Neuronal stem cell (in vitro differentiated cells): Measurements from ENCODE around the gene IGSF21.
"Not testable (repeated sequence)": the region's sequence is repeated elsewhere in the genome, so short reads cannot be mapped to it uniquely, and the experiment has no call there.

Experiments
- DNase-seq: peaks from one replicate; pipeline ENCODE4 v3.0.0-alpha.2; 2013; ENCODE audit warnings: low spot score
- H2AFZ ChIP-seq: one replicate; pipeline ENCODE4 v1.6.1; 2013; ENCODE audit warnings: mild to moderate bottlenecking, low read length, inconsistent platforms
- H2AK5ac ChIP-seq: 2 replicates; pipeline ENCODE4 v1.6.1; 2013; ENCODE audit warnings: low read depth, mild to moderate bottlenecking, inconsistent platforms, low read length, moderate library complexity, mixed read lengths
- H2BK120ac ChIP-seq: 2 replicates; pipeline ENCODE4 v1.6.1; 2013; ENCODE audit warnings: low read depth, mild to moderate bottlenecking, inconsistent platforms, low read length, moderate library complexity, mixed read lengths
- H2BK12ac ChIP-seq: one replicate; pipeline ENCODE4 v1.6.1; 2013; ENCODE audit warnings: low read length, inconsistent platforms
- H2BK15ac ChIP-seq: 2 replicates; pipeline ENCODE4 v1.6.1; 2013; ENCODE audit warnings: mild to moderate bottlenecking, low read length, inconsistent platforms, mixed read lengths
- H2BK5ac ChIP-seq: one replicate; pipeline ENCODE4 v1.6.1; 2013; ENCODE audit warnings: inconsistent platforms, mild to moderate bottlenecking, low read length, moderate library complexity
- H3K14ac ChIP-seq: one replicate; pipeline ENCODE4 v1.6.1; 2013; ENCODE audit warnings: low read length, inconsistent platforms
- H3K18ac ChIP-seq: 2 replicates; pipeline ENCODE4 v1.6.1; 2013; ENCODE audit warnings: low read length, inconsistent platforms
- H3K23ac ChIP-seq: 2 replicates; pipeline ENCODE4 v1.6.1; 2013; ENCODE audit warnings: low read depth, mild to moderate bottlenecking, mixed read lengths, low read length, inconsistent platforms; ENCODE audit not compliant: poor library complexity
- H3K27ac ChIP-seq: replicated peaks from 3 replicates; pipeline ENCODE4 v1.5.1; 2013; ENCODE audit warnings: low read length, inconsistent platforms
- H3K27me3 ChIP-seq, 3 experiments: 2 replicates each; pipeline ENCODE4 v1.6.1; 2013; ENCODE audit warnings: low read length in 3 of 3, mild to moderate bottlenecking in 2 of 3, inconsistent platforms in 1 of 3, low read depth in 1 of 3, mixed read lengths in 1 of 3, moderate library complexity in 1 of 3; ENCODE audit not compliant: control insufficient read depth in 3 of 3, insufficient read depth in 3 of 3
- H3K36me3 ChIP-seq, 2 donors: replicated peaks in 1 of 2; 2 replicates each; pipeline ENCODE4 v1.6.1; 2013; ENCODE audit warnings: low read length in 2 of 2; ENCODE audit not compliant: control insufficient read depth in 2 of 2, insufficient read depth in 2 of 2
- H3K4ac ChIP-seq: 2 replicates; pipeline ENCODE4 v1.6.1; 2013; ENCODE audit warnings: inconsistent platforms, mild to moderate bottlenecking, low read length, moderate library complexity
- H3K4me1 ChIP-seq, 2 donors: 1 replicate in 1 of 2; 2 replicates in 1 of 2; pipeline ENCODE4 v1.6.1; 2013; ENCODE audit warnings: low read length in 2 of 2, low read depth in 1 of 2; ENCODE audit not compliant: control insufficient read depth in 2 of 2, insufficient read depth in 1 of 2
- H3K4me2 ChIP-seq: one replicate; pipeline ENCODE4 v1.6.1; 2013; ENCODE audit warnings: mild to moderate bottlenecking, low read length, inconsistent platforms; ENCODE audit not compliant: insufficient read depth, poor library complexity, severe bottlenecking
- H3K4me3 ChIP-seq, 2 donors: 2 replicates each; pipeline ENCODE4 v1.5.1; 2013; ENCODE audit warnings: low read length in 2 of 2, mild to moderate bottlenecking in 2 of 2, inconsistent platforms in 1 of 2, moderate library complexity in 1 of 2
- H3K79me1 ChIP-seq: one replicate; pipeline ENCODE4 v1.6.1; 2013; ENCODE audit warnings: low read depth, mild to moderate bottlenecking, inconsistent platforms, low read length, moderate library complexity
- H3K9ac ChIP-seq: one replicate; pipeline ENCODE4 v1.6.1; 2013; ENCODE audit warnings: mild to moderate bottlenecking, low read depth, low read length, inconsistent platforms; ENCODE audit not compliant: poor library complexity
- H3K9me3 ChIP-seq, 2 donors: replicated peaks in 1 of 2; 2 replicates each; pipeline versions ENCODE3 to v1.6.1; 2013; ENCODE audit warnings: low read length in 2 of 2, mild to moderate bottlenecking in 2 of 2, inconsistent platforms in 1 of 2, low read depth in 1 of 2, mixed read lengths in 1 of 2, moderate library complexity in 1 of 2; ENCODE audit not compliant: control insufficient read depth in 2 of 2, insufficient read depth in 1 of 2
- H4K8ac ChIP-seq: one replicate; pipeline ENCODE4 v1.6.1; 2013; ENCODE audit warnings: low read depth, mild to moderate bottlenecking, inconsistent platforms, low read length, moderate library complexity
- H4K91ac ChIP-seq: one replicate; pipeline ENCODE4 v1.6.1; 2013; ENCODE audit warnings: low read length, low read depth, mild to moderate bottlenecking, inconsistent platforms; ENCODE audit not compliant: poor library complexity
- WGBS, 2 donors: extraction: QIAGEN DNeasy Blood & Tissue Kit; methylation state at CpG; one replicate each; pipeline ENCODE4 v1.1.7; 2013; ENCODE audit warnings: missing lambda C conversion rate in 2 of 2, mixed read lengths in 1 of 2; ENCODE audit not compliant: insufficient read length in 2 of 2, insufficient replicate concordance in 1 of 2; ENCODE audit errors: extremely low coverage in 2 of 2; 5-methylcytosine and 5-hydroxymethylcytosine counted together

Gene IGSF21

GRCh38 chr1:18414321-18414720, 306.7 kb downstream of the IGSF21 start:
- H3K23ac ChIP-seq = no peak overlapping the region
- H3K79me1 ChIP-seq = no peaks in the 10 kb centered on the region
- H3K14ac ChIP-seq = no peak overlapping the region
- no peak overlapping the region for H2BK5ac ChIP-seq
- no peak overlapping the region for H3K27ac ChIP-seq
- no peak for DNase-seq
- no peaks in the 10 kb centered on the region for H3K36me3 ChIP-seq
- H2BK15ac ChIP-seq = no peak overlapping the region
- no peak overlapping the region for H3K4me3 ChIP-seq
- peaks cover 0 to 4% of the 10 kb centered on the region in 2 donors for H3K4me1 ChIP-seq
- H3K4me2 ChIP-seq = no peak overlapping the region
- H3K9me3 ChIP-seq = peaks cover 0 to 11% of the 10 kb centered on the region in 2 donors
- H3K4ac ChIP-seq = no peak overlapping the region
- H2AFZ ChIP-seq = no peak overlapping the region
- no peak overlapping the region for H3K18ac ChIP-seq
- H3K9ac ChIP-seq = no peak overlapping the region
- H2AK5ac ChIP-seq = no peak overlapping the region
- H2BK12ac ChIP-seq = no peak overlapping the region
- no CpG with 5 or more reads among the region's 5 CpGs for WGBS, 2 donors
- H3K27me3 ChIP-seq = no peaks in the 10 kb centered on the region
- no peak overlapping the region for H2BK120ac ChIP-seq
- H4K91ac ChIP-seq = no peak overlapping the region
- H4K8ac ChIP-seq = no peak overlapping the region

- Histone ChIP-seq H4K91ac (no peak overlapping the region), H3K27me3 (no peaks in the 10 kb centered on the region), H3K23ac (no peak overlapping the region), H3K27ac (no peak overlapping the region), H2BK120ac (no peak overlapping the region), H3K79me1 (no peaks in the 10 kb centered on the region), H2AFZ (no peak overlapping the region), H3K4me3 (no peak overlapping the region), H2AK5ac (no peak overlapping the region), H3K9me3 (peaks cover 0 to 11% of the 10 kb centered on the region in 2 donors), H2BK15ac (no peak overlapping the region), H2BK12ac (no peak overlapping the region), H4K8ac (no peak overlapping the region), H3K14ac (no peak overlapping the region), H3K4me2 (no peak overlapping the region), H2BK5ac (no peak overlapping the region), H3K36me3 (no peaks in the 10 kb centered on the region), H3K9ac (no peak overlapping the region), H3K18ac (no peak overlapping the region), H3K4ac (no peak overlapping the region), H3K4me1 (peaks cover 0 to 6% of the 10 kb centered on the region in 2 donors)
- DNase-seq = no peak
- WGBS, 2 donors = no CpG with 5 or more reads among the region's 2 CpGs
Observed at GRCh38 chr1:18414872-18415447, 307.4 kb downstream of the IGSF21 start.

DNA sequence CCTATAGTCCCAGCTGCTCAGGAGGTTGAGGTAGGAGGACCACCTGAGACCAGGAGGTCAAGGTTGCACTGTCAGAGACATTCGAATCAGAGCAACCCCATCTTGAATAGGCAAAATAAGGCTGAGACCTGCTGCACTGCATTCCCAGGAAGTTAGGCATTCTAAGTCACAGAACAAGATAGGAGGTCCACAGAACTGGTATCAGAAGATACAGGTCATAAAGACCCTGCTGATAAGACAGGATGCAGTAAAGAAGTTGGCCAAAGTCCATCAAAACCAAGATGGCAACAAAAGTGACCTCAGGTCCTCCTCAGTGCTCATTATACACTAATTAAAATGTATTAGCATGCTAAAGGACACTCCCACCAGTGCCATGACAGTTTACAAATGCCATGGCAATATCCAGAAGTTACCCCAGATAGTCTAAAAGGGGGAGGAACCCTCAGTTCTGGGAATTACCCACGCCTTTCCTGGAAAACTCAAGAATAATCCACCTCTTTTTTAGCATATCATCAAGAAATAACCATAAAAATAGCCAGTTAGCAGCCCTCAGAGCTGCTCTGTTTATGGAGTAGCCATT, 307.9 kb downstream of the IGSF21 start:
- no peak overlapping the region for H3K23ac ChIP-seq
- no peak overlapping the region for H2BK15ac ChIP-seq
- H3K27me3 ChIP-seq = no peaks in the 10 kb centered on the region
- H3K9ac ChIP-seq = no peak overlapping the region
- no peak overlapping the region for H3K18ac ChIP-seq
- no peak overlapping the region for H2AFZ ChIP-seq
- no peak overlapping the region for H3K4me2 ChIP-seq
- H2BK5ac ChIP-seq = no peak overlapping the region
- no CpG with 5 or more reads among the region's 2 CpGs for WGBS, 2 donors
- peaks cover 0 to 6% of the 10 kb centered on the region in 2 donors for H3K4me1 ChIP-seq
- no peaks in the 10 kb centered on the region for H3K79me1 ChIP-seq
- no peak overlapping the region for H3K14ac ChIP-seq
- H2BK12ac ChIP-seq = no peak overlapping the region
- DNase-seq = no peak
- no peak overlapping the region for H4K91ac ChIP-seq
- no peak overlapping the region for H3K4me3 ChIP-seq
- peaks cover 0 to 10% of the 10 kb centered on the region in 2 donors for H3K9me3 ChIP-seq
- no peak overlapping the region for H2AK5ac ChIP-seq
- no peak overlapping the region for H2BK120ac ChIP-seq
- no peak overlapping the region for H4K8ac ChIP-seq
- no peaks in the 10 kb centered on the region for H3K36me3 ChIP-seq
- H3K4ac ChIP-seq = no peak overlapping the region
- H3K27ac ChIP-seq = no peak overlapping the region

GRCh38 chr1:18416126-18416525, 308.5 kb downstream of the IGSF21 start:
- not testable (repeated sequence) for H2BK12ac ChIP-seq, H4K91ac ChIP-seq, H3K9me3 ChIP-seq, H4K8ac ChIP-seq, H2BK120ac ChIP-seq, H2AK5ac ChIP-seq, H3K36me3 ChIP-seq, H3K23ac ChIP-seq, H3K27me3 ChIP-seq, H3K4ac ChIP-seq, H3K4me3 ChIP-seq, H3K18ac ChIP-seq, H2AFZ ChIP-seq, H2BK15ac ChIP-seq, H2BK5ac ChIP-seq, H3K14ac ChIP-seq, H3K79me1 ChIP-seq, H3K4me1 ChIP-seq, H3K4me2 ChIP-seq, H3K9ac ChIP-seq, DNase-seq, H3K27ac ChIP-seq
- WGBS, 2 donors = no CpG with 5 or more reads among the region's 5 CpGs
